ENCODE results near the gene APOBR. TPM values are rescaled to one million over a fixed set of nuclear protein-coding genes. Genes with fewer than 3 reads are reported as not detected.

APOBR gene
- total and polyA plus RNA-seq, 2 donors (not counting 3 experiments of a cell fraction or from before 2014, with no cell fraction given) = not detected

GRCh38 chr16:28522792-28523191 is 28.3 kb downstream of the APOBR start:
- no peak overlapping the region for H3K9ac ChIP-seq (replicated peaks; ENCODE audit: extremely low read depth, insufficient read depth, low read length)
- POLR2A ChIA-PET = no interaction called here
- no peak for TF ChIP-seq JUN (IDR thresholded peaks at IDR 0.05; ENCODE audit: borderline replicate concordance, insufficient read depth, insufficient read length, low read depth)
- TF ChIP-seq EZH2 (IDR thresholded peaks at IDR 0.05; ENCODE audit: borderline replicate concordance, low read depth, low read length, severe bottlenecking) = no peak
- no peak for TF ChIP-seq CTCF (IDR thresholded peaks at IDR 0.05; ENCODE audit: extremely low read depth in 1 of 2, insufficient read depth in 1 of 2, low read depth in 1 of 2, low read length in 2 of 2)
- no peak for TF ChIP-seq MYC (IDR thresholded peaks at IDR 0.05; ENCODE audit: low read depth, low read length)
- no peak for TF ChIP-seq POLR2AphosphoS5 (IDR thresholded peaks at IDR 0.05; ENCODE audit: insufficient read depth, low read depth, low read length)
- no peak for TF ChIP-seq POLR2A (IDR thresholded peaks at IDR 0.05; ENCODE audit: low read depth, low read length)
- TF ChIP-seq GATA2 (IDR thresholded peaks at IDR 0.05; ENCODE audit: insufficient read depth, insufficient read length, low read depth, low read length) = no peak
- CTCF ChIA-PET = no interaction called here
- dilution Hi-C loops (cut with MboI; ENCODE audit: extremely low pct_ligation_motif_present, low sequenced_read_pairs) (no loop called here), intact Hi-C loops (cut with micrococcal nuclease) (no loop called here)
- no peak for DNase-seq (ENCODE audit: low read depth, low spot score)
- no peak overlapping the region for H2AFZ ChIP-seq (ENCODE audit: low read depth, low read length)
- no peak overlapping the region for H3K4me3 ChIP-seq (replicated peaks in 1 of 3; ENCODE audit: insufficient read depth in 1 of 3, low read depth in 1 of 3, low read length in 3 of 3)
- no peaks in the 10 kb centered on the region for H3K9me1 ChIP-seq (replicated peaks; ENCODE audit: control insufficient read depth, extremely low read depth, insufficient read depth, low read length)
- no peaks in the 10 kb centered on the region for H3K9me3 ChIP-seq (replicated peaks; ENCODE audit: control insufficient read depth, insufficient read depth, low read length)
- no peak overlapping the region for H3K4me2 ChIP-seq (ENCODE audit: insufficient read depth, low read length)
- peaks cover 0 to 2% of the 10 kb centered on the region in 2 experiments for H3K27me3 ChIP-seq (ENCODE audit: control insufficient read depth in 2 of 2, insufficient read depth in 2 of 2, low read length in 2 of 2)
- no peak for FAIRE-seq
- H4K20me1 ChIP-seq (replicated peaks; ENCODE audit: control insufficient read depth, extremely low read depth, insufficient read depth, low read length) = no peaks in the 10 kb centered on the region
- H3K4me1 ChIP-seq (ENCODE audit: control insufficient read depth, extremely low read depth, insufficient read depth, low read length) = peaks cover 2% of the 10 kb centered on the region
- BruUV-seq (replicated peaks) = no TSS peak
- no peaks in the 10 kb centered on the region for H3K79me2 ChIP-seq (ENCODE audit: control insufficient read depth, insufficient read depth, low read length)
- H3K36me3 ChIP-seq (ENCODE audit: control insufficient read depth in 2 of 2, extremely low read depth in 1 of 2, insufficient read depth in 2 of 2, low read length in 2 of 2) = no peaks in the 10 kb centered on the region
- no peak overlapping the region for H3K27ac ChIP-seq (ENCODE audit: insufficient read depth, low read depth, low read length)

Data from endothelial cell of umbilical vein (primary cell).